NT2/D1 (cell line): Measurements from ENCODE around the gene CD79A.

Source experiments
- DNase-seq: peaks from one replicate; pipeline ENCODE4 v3.0.0-alpha.2; 2011; ENCODE audit warnings: low read depth, low spot score
- H3K27me3 ChIP-seq: 2 replicates; pipeline ENCODE4 v1.6.0; 2011; ENCODE audit warnings: mild to moderate bottlenecking; ENCODE audit not compliant: insufficient read length, insufficient read depth
- H3K36me3 ChIP-seq: 2 replicates; pipeline ENCODE4 v1.6.1; 2011; ENCODE audit warnings: mild to moderate bottlenecking, low read length, mixed read lengths; ENCODE audit not compliant: insufficient read depth, insufficient read length
- H3K4me1 ChIP-seq: 2 replicates; pipeline ENCODE4 v1.5.1; 2011; ENCODE audit not compliant: insufficient read depth, insufficient read length
- H3K4me3 ChIP-seq: 2 replicates; pipeline ENCODE4 v1.5.1; 2011; ENCODE audit warnings: low read depth; ENCODE audit not compliant: insufficient read length
- H3K9ac ChIP-seq: 2 replicates; pipeline ENCODE4 v1.6.0; 2011; ENCODE audit warnings: low read depth; ENCODE audit not compliant: insufficient read length
- H3K9me3 ChIP-seq: 2 replicates; pipeline ENCODE4 v1.5.1; 2011; ENCODE audit warnings: mild to moderate bottlenecking, low read length; ENCODE audit not compliant: insufficient read depth
- SUZ12 ChIP-seq: IDR thresholded peaks from 2 replicates; pipeline ENCODE4 v1.6.1; 2011; ENCODE audit not compliant: insufficient read length, insufficient read depth; ENCODE audit errors: extremely low read depth
- YY1 ChIP-seq: IDR thresholded peaks from 2 replicates; pipeline ENCODE4 v1.6.1; 2011; ENCODE audit not compliant: insufficient read length, insufficient read depth
- ZNF274 ChIP-seq: IDR thresholded peaks from 2 replicates; pipeline ENCODE4 v1.6.1; 2011; ENCODE audit warnings: mild to moderate bottlenecking, low read depth, low read length

Gene CD79A

DNA sequence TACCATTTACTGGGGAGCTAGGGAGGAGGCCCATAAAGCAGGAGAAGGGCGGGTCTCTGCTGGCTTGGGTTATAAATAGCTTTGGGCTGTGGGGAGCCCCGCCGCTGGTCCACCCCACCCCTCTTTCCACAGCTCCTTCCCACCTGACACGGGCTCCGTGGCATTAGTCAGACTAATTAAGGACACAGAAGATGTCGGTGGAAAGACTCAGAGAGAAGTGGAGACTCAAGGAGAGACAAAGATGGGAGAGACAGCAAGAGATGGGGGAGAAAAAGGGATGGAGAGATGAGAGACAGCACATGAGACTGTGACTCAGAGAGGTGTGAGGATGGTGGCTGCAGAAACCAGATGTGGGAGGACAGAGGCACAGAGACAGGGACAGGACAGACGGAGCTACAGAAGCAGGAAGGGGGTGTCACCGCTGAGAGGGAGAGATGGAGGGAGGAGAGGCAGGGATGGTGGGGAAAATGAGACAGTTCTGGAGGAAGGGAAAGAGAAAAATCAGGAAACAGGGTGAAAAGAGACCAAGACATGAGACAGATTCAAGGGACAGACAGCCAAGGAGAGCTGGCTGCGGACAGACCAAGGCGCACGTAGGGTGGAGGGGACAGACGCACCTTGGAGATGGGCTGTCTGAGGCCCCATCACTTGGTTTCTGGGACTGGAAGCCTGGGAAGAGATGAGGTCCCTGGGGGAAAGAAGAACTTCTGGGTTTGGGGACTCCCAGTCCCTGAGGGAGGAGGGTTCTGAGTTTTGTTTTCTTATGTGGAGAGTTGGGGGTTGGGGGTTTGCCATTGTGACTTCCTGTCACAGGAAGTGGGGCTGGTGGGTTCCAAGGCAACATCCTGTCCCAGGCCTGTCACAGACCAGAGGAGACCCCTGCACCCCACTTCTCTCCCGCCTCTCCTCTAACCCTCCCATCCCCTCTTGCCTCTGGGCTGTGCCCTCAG, 10.0 kb downstream of the CD79A start:
- Histone ChIP-seq H3K27me3 (peaks cover 18% of the 10 kb centered on the region), H3K4me3 (no peak overlapping the region), H3K9me3 (no peaks in the 10 kb centered on the region), H3K9ac (peak overlapping the region; percentile 51), H3K36me3 (peaks cover 19% of the 10 kb centered on the region), H3K4me1 (peaks cover 2% of the 10 kb centered on the region)
- no peak for DNase-seq
- TF ChIP-seq SUZ12 (no peak), YY1 (no peak), ZNF274 (no peak)

DNA sequence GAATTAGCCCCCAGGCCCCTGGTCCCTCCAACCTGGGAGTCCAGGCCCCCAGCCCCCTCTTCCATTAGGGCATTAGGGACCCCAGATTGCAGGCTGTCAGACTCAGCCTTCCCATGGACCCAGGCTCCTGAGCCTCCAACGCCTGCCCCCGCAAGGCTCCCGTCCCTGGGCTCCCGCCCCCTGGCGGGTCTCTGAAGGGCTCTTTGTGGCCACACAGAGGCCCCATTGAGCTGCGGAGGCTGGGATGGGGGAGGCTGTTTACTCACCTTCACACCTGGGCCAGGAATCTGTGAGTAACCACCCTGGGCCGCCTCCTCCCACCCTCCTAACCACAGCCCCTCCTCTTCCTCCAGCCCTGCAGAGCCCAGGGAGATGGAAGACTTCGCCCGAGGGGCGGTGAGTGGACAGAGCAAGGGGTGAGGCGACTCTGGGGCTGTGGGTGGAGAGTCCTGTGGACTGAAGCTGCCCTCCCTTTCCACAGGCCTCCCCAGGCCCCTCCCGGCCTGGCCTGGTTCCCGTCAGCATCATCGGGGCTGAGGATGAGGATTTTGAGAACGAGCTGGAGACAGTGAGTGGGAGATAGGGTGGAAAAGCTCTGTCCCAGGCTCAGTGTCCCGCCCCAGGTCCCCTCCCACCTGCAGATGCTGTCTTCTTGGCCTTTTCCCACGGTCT, 10.8 kb downstream of the CD79A start:
- H3K4me3 ChIP-seq: no peak overlapping the region
- peaks cover 27% of the 10 kb centered on the region for H3K36me3 ChIP-seq
- peak; percentile 36 for DNase-seq
- H3K9me3 ChIP-seq: no peaks in the 10 kb centered on the region
- peaks cover 10% of the 10 kb centered on the region for H3K27me3 ChIP-seq
- peaks cover 4% of the 10 kb centered on the region for H3K4me1 ChIP-seq
- H3K9ac ChIP-seq: peak overlapping the region; percentile 51
- TF ChIP-seq ZNF274 (no peak), YY1 (no peak), SUZ12 (no peak)

DNA sequence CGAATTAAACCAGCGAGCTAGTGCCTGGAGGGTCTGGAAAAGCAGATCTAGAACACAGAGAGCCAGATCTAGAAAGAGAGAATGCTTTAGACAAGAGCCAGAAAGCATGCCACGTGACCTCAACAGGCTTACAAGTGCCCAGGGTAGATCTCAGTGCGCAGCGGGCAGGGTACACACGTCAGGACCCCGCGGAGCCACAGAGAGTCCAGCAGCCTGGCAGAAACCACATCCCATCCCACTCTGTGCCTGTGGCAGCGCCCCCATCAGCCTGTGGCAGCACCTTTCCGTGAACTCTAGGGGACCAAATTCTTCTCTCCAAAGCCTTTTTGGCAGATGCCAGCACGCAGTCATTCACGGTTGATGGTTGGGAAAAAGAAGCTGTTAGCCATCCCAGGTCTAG, 11.8 kb downstream of the CD79A start:
- no peak for DNase-seq
- peaks cover 2% of the 10 kb centered on the region for H3K4me1 ChIP-seq
- H3K36me3 ChIP-seq: peaks cover 28% of the 10 kb centered on the region
- H3K9me3 ChIP-seq: no peaks in the 10 kb centered on the region
- no peak overlapping the region for H3K9ac ChIP-seq
- no peak overlapping the region for H3K4me3 ChIP-seq
- no peaks in the 10 kb centered on the region for H3K27me3 ChIP-seq
- TF ChIP-seq ZNF274 (no peak), SUZ12 (no peak)

- no peaks in the 10 kb centered on the region for H3K9me3 ChIP-seq
- no peaks in the 10 kb centered on the region for H3K27me3 ChIP-seq
- no peak overlapping the region for H3K9ac ChIP-seq
- peaks cover 32% of the 10 kb centered on the region for H3K36me3 ChIP-seq
- no peak for DNase-seq
- TF ChIP-seq ZNF274 (no peak), SUZ12 (no peak), YY1 (no peak)
- no peak overlapping the region for H3K4me3 ChIP-seq
- H3K4me1 ChIP-seq: peaks cover 5% of the 10 kb centered on the region
Observed at GRCh38 chr19:41889896-41890295, 12.8 kb downstream of the CD79A start.

DNA sequence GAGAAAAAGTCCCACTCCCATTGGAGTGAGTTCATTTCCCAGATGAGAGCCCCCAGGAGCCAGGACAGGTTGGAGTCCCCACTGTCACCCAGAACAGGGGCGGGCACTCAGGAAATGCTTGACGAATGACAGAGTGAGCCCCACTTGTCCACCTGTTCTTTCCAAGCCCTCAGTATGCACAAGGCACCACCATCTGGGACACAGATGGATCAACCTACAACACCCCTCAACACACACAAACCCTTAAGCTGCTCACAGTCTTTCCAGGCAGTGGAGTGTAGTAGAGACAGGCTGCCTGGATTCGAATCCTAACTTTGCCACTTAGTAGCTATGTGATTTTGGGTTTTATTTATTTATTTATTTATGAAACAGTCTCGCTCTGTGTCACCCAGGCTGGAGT, 13.9 kb downstream of the CD79A start:
- no peak for DNase-seq
- no peak overlapping the region for H3K9ac ChIP-seq
- H3K9me3 ChIP-seq: no peaks in the 10 kb centered on the region
- no peaks in the 10 kb centered on the region for H3K27me3 ChIP-seq
- H3K4me3 ChIP-seq: no peak overlapping the region
- H3K36me3 ChIP-seq: peaks cover 41% of the 10 kb centered on the region
- TF ChIP-seq ZNF274: no peak
- TF ChIP-seq YY1: no peak
- TF ChIP-seq SUZ12: no peak
- H3K4me1 ChIP-seq: peaks cover 5% of the 10 kb centered on the region

DNA sequence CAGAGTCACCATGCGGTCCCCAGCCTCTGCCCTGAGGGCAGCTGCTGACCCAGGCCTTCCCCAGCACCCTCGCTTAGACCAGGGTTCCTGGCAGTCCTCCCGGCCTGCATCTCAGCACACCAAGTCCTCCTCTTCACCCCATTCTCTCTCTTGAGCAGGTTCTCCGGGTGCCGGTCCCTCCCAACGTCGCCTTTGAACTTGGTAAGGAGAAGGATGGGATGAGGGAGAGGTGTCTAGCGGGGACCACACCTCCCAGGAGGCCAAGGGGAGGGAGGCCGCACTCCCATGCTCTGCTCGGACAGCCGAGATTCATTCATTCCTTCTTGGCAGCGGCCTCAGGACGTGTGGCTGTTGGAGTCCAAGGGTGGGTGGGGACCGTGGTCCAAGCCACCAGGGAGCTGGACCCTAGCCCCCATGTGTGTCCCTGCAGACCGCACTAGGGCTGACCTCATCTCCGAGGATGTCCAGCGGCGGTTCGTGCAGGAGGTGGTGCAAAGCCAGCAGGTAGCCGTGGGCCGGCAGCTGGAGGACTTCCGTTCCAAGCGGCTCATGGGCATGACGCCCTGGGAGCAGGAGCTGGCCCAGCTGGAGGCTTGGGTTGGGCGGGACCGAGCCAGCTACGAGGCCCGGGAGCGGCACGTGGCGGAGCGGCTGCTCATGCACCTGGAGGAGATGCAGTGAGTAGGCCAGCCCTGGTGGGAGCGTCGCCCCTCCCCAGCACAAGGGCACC, 15.3 kb downstream of the CD79A start:
- Histone ChIP-seq H3K4me3 (no peak overlapping the region), H3K27me3 (no peaks in the 10 kb centered on the region), H3K36me3 (peaks cover 44% of the 10 kb centered on the region), H3K9me3 (no peaks in the 10 kb centered on the region), H3K9ac (no peak overlapping the region), H3K4me1 (peaks cover 8% of the 10 kb centered on the region)
- DNase-seq: no peak
- TF ChIP-seq SUZ12 (no peak), YY1 (no peak), ZNF274 (no peak)
